K562 (cell line): ENCODE results near the gene GPATCH11. TPM values are rescaled to one million over a fixed set of nuclear protein-coding genes. Genes with fewer than 3 reads are reported as not detected.

ENCODE experiments used
- ADNP ChIP-seq: fragments of 200-800 bp; sonication (Bioruptor generic); IDR thresholded peaks from 2 replicates; pipeline ENCODE4 v1.6.1; 2016; ENCODE audit warnings: missing genetic modification characterization, missing compliant biosample characterization
- ARID4B ChIP-seq: sonication (generic); formaldehyde crosslinking; IDR thresholded peaks from 2 replicates; pipeline ENCODE4 v1.8.0; 2022; ENCODE audit warnings: mild to moderate bottlenecking, missing genetic modification reagents
- ATF6 ChIP-seq: sonication (generic); formaldehyde crosslinking; IDR thresholded peaks from 2 replicates; pipeline ENCODE4 v1.4.0; 2020; ENCODE audit warnings: mild to moderate bottlenecking, missing genetic modification reagents
- CAMTA2 ChIP-seq: fragments of 250-450 bp; sonication (Bioruptor Pico); conservative IDR thresholded peaks from 2 replicates; pipeline ENCODE4 v1.5.1; 2022
- ETV5 ChIP-seq: sonication (generic); formaldehyde crosslinking; IDR thresholded peaks from 2 replicates; pipeline ENCODE4 v1.4.0; 2020; ENCODE audit warnings: low read depth, mild to moderate bottlenecking, missing genetic modification reagents
- EZH2 ChIP-seq: IDR thresholded peaks from 2 replicates; pipeline ENCODE4 v1.6.1; 2012; ENCODE audit warnings: low read depth, mild to moderate bottlenecking, inconsistent platforms, low read length, borderline replicate concordance
- PHTF2 ChIP-seq: fragments of 250-450 bp; sonication (Bioruptor Pico); IDR thresholded peaks from 2 replicates; pipeline ENCODE4 v1.5.0; 2021; ENCODE audit warnings: mild to moderate bottlenecking
- PREB ChIP-seq: sonication (generic); formaldehyde crosslinking; IDR thresholded peaks from 2 replicates; pipeline ENCODE4 v1.8.1; 2023; ENCODE audit warnings: mild to moderate bottlenecking, missing genetic modification reagents
- RBM22 ChIP-seq: fragments of 200-400 bp; formaldehyde crosslinking; IDR thresholded peaks from 2 replicates; pipeline ENCODE4 v1.6.1; 2018; ENCODE audit warnings: low read length, low read depth; ENCODE audit not compliant: poor library complexity, severe bottlenecking
- STAT5A ChIP-seq: IDR thresholded peaks from 2 replicates; pipeline ENCODE4 v1.6.1; 2012; ENCODE audit warnings: low read length, inconsistent platforms, borderline replicate concordance
- TARDBP ChIP-seq: fragments of 450-650 bp; IDR thresholded peaks from 2 replicates; pipeline ENCODE4 v1.6.1; 2016
- UBTF ChIP-seq, 2 experiments: IDR thresholded peaks; 2 replicates each; pipeline ENCODE4 v1.6.1; 2012; ENCODE audit warnings: improper control_type of control experiment in 2 of 2, low read depth in 2 of 2, low read length in 2 of 2, borderline replicate concordance in 1 of 2
- WHSC1 ChIP-seq: IDR thresholded peaks from one replicate; pipeline ENCODE4 v1.6.1; 2012; ENCODE audit warnings: low read length, control low read depth, inconsistent platforms
- XRCC5 ChIP-seq: fragments of 200-400 bp; formaldehyde crosslinking; IDR thresholded peaks from 2 replicates; pipeline ENCODE4 v1.6.1; 2017; ENCODE audit warnings: low read depth, mild to moderate bottlenecking, low read length
- ZNF217 ChIP-seq: sonication (generic); formaldehyde crosslinking; IDR thresholded peaks from 2 replicates; pipeline ENCODE4 v1.8.0; 2022; ENCODE audit warnings: mild to moderate bottlenecking, missing genetic modification reagents
- ZNF445 ChIP-seq: fragments of 250-450 bp; sonication (Bioruptor Pico); IDR thresholded peaks from 2 replicates; pipeline ENCODE4 v1.4.0; 2020; ENCODE audit warnings: low read depth, mild to moderate bottlenecking, moderate library complexity
- ZNF780A ChIP-seq: fragments of 250-450 bp; sonication (Bioruptor Pico); IDR thresholded peaks from 2 replicates; pipeline ENCODE4 v1.5.0; 2021; ENCODE audit warnings: mild to moderate bottlenecking
- ZZZ3 ChIP-seq: fragments of 450-650 bp; IDR thresholded peaks from 2 replicates; pipeline ENCODE4 v1.6.1; 2016; ENCODE audit warnings: antibody characterized with exemption, mild to moderate bottlenecking, moderate library complexity
- polyA plus RNA-seq, 8 experiments: library from polyadenylated mRNA; depleted of rRNA in 4 of 8; stranded (reverse) in 5 of 8; unstranded in 3 of 8; fragments of >200 nt; fragmentation: Nextera tagmentation in 2 of 8; fragmentation: Illumina TruSeq in 1 of 8; extraction: Ambion mirVana in 2 of 8; extraction: Trizol in 1 of 8; gene quantifications; 2 replicates each; pipeline versions ENCODE4 v1.2.1 to v1.2.3, GENCODE V29; 2011 to 2014; ENCODE audit warnings: inconsistent platforms in 1 of 8, missing spikeins in 1 of 8
- total RNA-seq, 7 experiments: library from RNA; depleted of rRNA in 6 of 7; stranded (reverse); fragments of >200 nt in 6 of 7; fragmentation: Illumina TruSeq in 2 of 7; extraction: Trizol in 2 of 7; gene quantifications; 2 replicates each; pipeline versions ENCODE4 v1.2.1 to v1.2.3, GENCODE V29; 2011 to 2021; ENCODE audit warnings: low replicate concordance in 1 of 7

GPATCH11 gene
- total and polyA plus RNA-seq, 9 of the 15 experiments (the other 6 are each of a cell fraction or from before 2014, with no cell fraction given), result 7.9 to 23.9 (median 15.2) TPM

GRCh38 chr2:37083873-37084794 is at the start of gene GPATCH11, which contains the start of gene HEATR5B (continued):
- TF ChIP-seq CAMTA2 (no peak), ADNP (tag) (no peak), RBM22 (no peak), ZNF445 (CRISPR knock-in tag) (no peak), ZZZ3 (no peak), WHSC1 (no peak), UBTF (IDR thresholded peaks at IDR 0.05; ENCODE audit: borderline replicate concordance in 1 of 2, low read depth in 2 of 2, low read length in 2 of 2) (peak; percentile 31 to 52; a peak in 2 of 4 replicates), XRCC5 (peak; percentile 61; the same call in 1 of the 2 replicates), ARID4B (CRISPR knock-in tag) (peak; percentile 90), ZNF780A (CRISPR knock-in tag) (no peak), STAT5A (no peak), PHTF2 (CRISPR knock-in tag) (no peak), ETV5 (CRISPR knock-in tag) (peak; percentile 62; the same call in 1 of the 2 replicates), PREB (CRISPR knock-in tag) (no peak), TARDBP (no peak), EZH2 (no peak), ATF6 (CRISPR knock-in tag) (no peak), ZNF217 (no peak)
